SK-N-SH (cell line): ENCODE data around the gene UCK2. TPM values are rescaled to one million over a fixed set of nuclear protein-coding genes. Genes with fewer than 3 reads are reported as not detected.

Experiments used
- CTCF ChIA-PET: fragments of 300-600, 350-600 bp; formaldehyde crosslinking; extraction: SDS; loops from one replicate; lab custom pipeline; 2021; lab: Yijun Ruan, JAX
- POLR2A ChIA-PET: fragments of 350-600 bp; sonication (Branson Sonifier 250); formaldehyde crosslinking; extraction: SDS; loops from one replicate; lab custom pipeline; 2020; ENCODE audit warnings: antibody characterized with exemption, inconsistent platforms; lab: Yijun Ruan, JAX
- DNase-seq: peaks from one replicate; pipeline ENCODE4 v3.0.0; 2012
- H2AFZ ChIP-seq: fragments of 200-600 bp; sonication (generic); 2 replicates; pipeline ENCODE4 v1.8.1; 2016; ENCODE audit warnings: antibody characterized with exemption, mild to moderate bottlenecking, low read depth
- H3F3A ChIP-seq: fragments of 200-600 bp; sonication (generic); replicated peaks from 2 replicates; pipeline ENCODE3; 2016; ENCODE audit warnings: antibody characterized with exemption, mild to moderate bottlenecking; ENCODE audit not compliant: insufficient read depth
- H3K27ac ChIP-seq, 2 experiments: fragments of 200-500 bp in 1 of 2; fragments of 200-600 bp in 1 of 2; sonication (Bioruptor generic) in 1 of 2; sonication (generic), shearing (Covaris generic) in 1 of 2; 2 replicates each; pipeline versions ENCODE4 v1.5.1 to v1.6.1; 2014 to 2016; ENCODE audit warnings: low read depth in 2 of 2, inconsistent platforms in 1 of 2, low read length in 1 of 2, mild to moderate bottlenecking in 1 of 2, mixed read lengths in 1 of 2
- H3K27me3 ChIP-seq: fragments of 200-600 bp; sonication (generic), shearing (Covaris generic); 2 replicates; pipeline ENCODE4 v1.6.1; 2016; ENCODE audit warnings: mixed run types; ENCODE audit not compliant: insufficient read depth
- H3K36me3 ChIP-seq, 2 experiments: fragments of 200-500 bp in 1 of 2; fragments of 200-600 bp in 1 of 2; sonication (Bioruptor generic) in 1 of 2; sonication (generic) in 1 of 2; replicated peaks in 1 of 2; 2 replicates each; pipeline versions ENCODE3 to v1.5.1; 2014 to 2016; ENCODE audit warnings: low read length in 1 of 2, mild to moderate bottlenecking in 1 of 2; ENCODE audit not compliant: insufficient read depth in 2 of 2, control insufficient read depth in 1 of 2
- H3K4me1 ChIP-seq, 2 experiments: fragments of 200-500 bp in 1 of 2; fragments of 200-600 bp in 1 of 2; sonication (Bioruptor generic) in 1 of 2; sonication (generic), shearing (Covaris generic) in 1 of 2; 2 replicates each; pipeline versions ENCODE4 v1.5.1 to v1.6.1; 2014 to 2016; ENCODE audit warnings: low read depth in 1 of 2, low read length in 1 of 2, mixed run types in 1 of 2; ENCODE audit not compliant: insufficient read depth in 2 of 2, control insufficient read depth in 1 of 2
- H3K4me2 ChIP-seq: fragments of 200-600 bp; sonication (generic), shearing (Covaris generic); 2 replicates; pipeline ENCODE4 v1.6.1; 2017; ENCODE audit warnings: mixed run types
- H3K4me3 ChIP-seq, 2 experiments: fragments of 200-500 bp in 1 of 2; fragments of 200-600 bp in 1 of 2; sonication (Bioruptor generic) in 1 of 2; sonication (generic), shearing (Covaris generic) in 1 of 2; 2 replicates each; pipeline versions ENCODE4 v1.5.1 to v1.8.1; 2014 to 2016; ENCODE audit warnings: low read depth in 2 of 2, inconsistent platforms in 1 of 2, low read length in 1 of 2, mild to moderate bottlenecking in 1 of 2, mixed read lengths in 1 of 2, moderate library complexity in 1 of 2
- H3K79me2 ChIP-seq: fragments of 200-600 bp; sonication (generic); 2 replicates; pipeline ENCODE4 v1.8.1; 2017; ENCODE audit warnings: mild to moderate bottlenecking; ENCODE audit not compliant: insufficient read depth
- H3K9ac ChIP-seq: fragments of 200-600 bp; sonication (generic); 2 replicates; pipeline ENCODE4 v1.6.1; 2017; ENCODE audit warnings: mixed run types
- H3K9me2 ChIP-seq: fragments of 200-600 bp; sonication (generic); 2 replicates; pipeline ENCODE4 v1.6.1; 2017; ENCODE audit warnings: mixed run types
- H3K9me3 ChIP-seq: fragments of 200-600 bp; sonication (generic); 2 replicates; pipeline ENCODE4 v1.6.1; 2017; ENCODE audit warnings: mixed run types, mild to moderate bottlenecking, moderate library complexity
- H4K20me1 ChIP-seq: fragments of 200-600 bp; sonication (generic); 2 replicates; pipeline ENCODE4 v1.6.1; 2017; ENCODE audit warnings: mild to moderate bottlenecking, mixed run types; ENCODE audit not compliant: insufficient read depth
- CHD2 ChIP-seq: fragments of 150-350 bp; IDR thresholded peaks from 2 replicates; pipeline ENCODE4 v1.6.1; 2018; ENCODE audit warnings: low read length; ENCODE audit not compliant: partially characterized antibody
- ELF1 ChIP-seq: IDR thresholded peaks from 2 replicates; pipeline ENCODE4 v1.4.0; 2012
- EZH2phosphoT487 ChIP-seq: fragments of 200-600 bp; sonication (generic); IDR thresholded peaks from 2 replicates; pipeline ENCODE4 v1.6.1; 2017; ENCODE audit warnings: low read depth, mixed run types, mild to moderate bottlenecking, antibody characterized with exemption, moderate library complexity, borderline replicate concordance
- FOSL2 ChIP-seq: IDR thresholded peaks from 2 replicates; pipeline ENCODE4 v1.4.0; 2012; ENCODE audit warnings: low read depth, mild to moderate bottlenecking, moderate library complexity, borderline replicate concordance
- FOXJ3 ChIP-seq: sonication (generic); formaldehyde crosslinking; IDR thresholded peaks from 2 replicates; pipeline ENCODE4 v1.5.1; 2020; ENCODE audit warnings: mild to moderate bottlenecking, missing genetic modification reagents
- GABPA ChIP-seq: IDR thresholded peaks from 2 replicates; pipeline ENCODE4 v1.4.0; 2012; ENCODE audit warnings: low read depth, mild to moderate bottlenecking
- JUND ChIP-seq: IDR thresholded peaks from 2 replicates; pipeline ENCODE4 v1.4.0; 2012
- MXI1 ChIP-seq: IDR thresholded peaks from 2 replicates; pipeline ENCODE4 v1.6.1; 2012; ENCODE audit warnings: mild to moderate bottlenecking, low read depth, low read length, improper control_type of control experiment
- POLR2AphosphoS5 ChIP-seq: IDR thresholded peaks from 2 replicates; pipeline ENCODE4 v1.6.1; 2012; ENCODE audit warnings: low read depth, low read length
- RAD21 ChIP-seq: IDR thresholded peaks from 2 replicates; pipeline ENCODE4 v1.6.1; 2012; ENCODE audit warnings: mild to moderate bottlenecking, low read length
- RCOR1 ChIP-seq: fragments of 150-350 bp; IDR thresholded peaks from 2 replicates; pipeline ENCODE4 v1.6.1; 2017; ENCODE audit warnings: antibody characterized with exemption, low read length
- REST ChIP-seq: IDR thresholded peaks from 2 replicates; pipeline ENCODE4 v1.6.1; 2012; ENCODE audit warnings: mild to moderate bottlenecking, low read depth, low read length, moderate library complexity
- RXRA ChIP-seq: IDR thresholded peaks from 2 replicates; pipeline ENCODE4 v1.4.0; 2012; ENCODE audit warnings: low read depth, mild to moderate bottlenecking, borderline replicate concordance
- SIN3A ChIP-seq: IDR thresholded peaks from 2 replicates; pipeline ENCODE4 v1.6.1; 2012; ENCODE audit warnings: low read depth, mild to moderate bottlenecking, low read length, moderate library complexity, borderline replicate concordance
- TAF1 ChIP-seq: IDR thresholded peaks from 2 replicates; pipeline ENCODE4 v1.6.1; 2012; ENCODE audit warnings: low read depth, mild to moderate bottlenecking, low read length, moderate library complexity, borderline replicate concordance
- TCF12 ChIP-seq: IDR thresholded peaks from 2 replicates; pipeline ENCODE4 v1.4.0; 2012
- TEAD4 ChIP-seq: IDR thresholded peaks from 2 replicates; pipeline ENCODE4 v1.4.0; 2012; ENCODE audit warnings: mild to moderate bottlenecking, borderline replicate concordance; ENCODE audit not compliant: insufficient read depth
- USF2 ChIP-seq: fragments of 150-350 bp; IDR thresholded peaks from 2 replicates; pipeline ENCODE4 v1.6.1; 2017; ENCODE audit warnings: antibody characterized with exemption, low read length, low read depth, borderline replicate concordance
- WGBS: methylation state at CpG from one replicate; pipeline ENCODE4 v1.1.6; 2017; ENCODE audit warnings: low lambda C conversion rate; 5-methylcytosine and 5-hydroxymethylcytosine counted together
- polyA plus RNA-seq, 3 experiments: library from polyadenylated mRNA; depleted of rRNA; stranded (reverse); fragments of >200 nt; gene quantifications; 2 replicates each; pipeline ENCODE4 v1.2.3, GENCODE V29; 2012
- TF ChIP-seq, protein P1 (sequence below): fragments of 200-600 bp; sonication (generic); IDR thresholded peaks from 2 replicates; pipeline ENCODE4 v1.6.1; 2017; ENCODE audit warnings: antibody characterized with exemption, mild to moderate bottlenecking, moderate library complexity

UCK2 gene
- polyA plus RNA-seq, 1 of the 3 experiments (the other 2 are of a cell fraction) = 53.7 TPM

GRCh38 chr1:165925498-165926079 is 98.2 kb downstream of the UCK2 start:
- H3K9me2 ChIP-seq = no peaks in the 10 kb centered on the region
- H3K9me3 ChIP-seq = no peaks in the 10 kb centered on the region
- no peak overlapping the region for H3K4me2 ChIP-seq
- TF ChIP-seq EZH2phosphoT487 (no peak), SIN3A (no peak), RXRA (no peak), ELF1 (no peak), FOSL2 (no peak), RCOR1 (no peak), TAF1 (no peak), USF2 (no peak), POLR2AphosphoS5 (no peak), FOXJ3 (no peak), CHD2 (no peak), RAD21 (no peak), REST (no peak), MXI1 (no peak), JUND (no peak), TEAD4 (no peak), GABPA (no peak), TCF12 (no peak)
- TF ChIP-seq, protein P1, sequence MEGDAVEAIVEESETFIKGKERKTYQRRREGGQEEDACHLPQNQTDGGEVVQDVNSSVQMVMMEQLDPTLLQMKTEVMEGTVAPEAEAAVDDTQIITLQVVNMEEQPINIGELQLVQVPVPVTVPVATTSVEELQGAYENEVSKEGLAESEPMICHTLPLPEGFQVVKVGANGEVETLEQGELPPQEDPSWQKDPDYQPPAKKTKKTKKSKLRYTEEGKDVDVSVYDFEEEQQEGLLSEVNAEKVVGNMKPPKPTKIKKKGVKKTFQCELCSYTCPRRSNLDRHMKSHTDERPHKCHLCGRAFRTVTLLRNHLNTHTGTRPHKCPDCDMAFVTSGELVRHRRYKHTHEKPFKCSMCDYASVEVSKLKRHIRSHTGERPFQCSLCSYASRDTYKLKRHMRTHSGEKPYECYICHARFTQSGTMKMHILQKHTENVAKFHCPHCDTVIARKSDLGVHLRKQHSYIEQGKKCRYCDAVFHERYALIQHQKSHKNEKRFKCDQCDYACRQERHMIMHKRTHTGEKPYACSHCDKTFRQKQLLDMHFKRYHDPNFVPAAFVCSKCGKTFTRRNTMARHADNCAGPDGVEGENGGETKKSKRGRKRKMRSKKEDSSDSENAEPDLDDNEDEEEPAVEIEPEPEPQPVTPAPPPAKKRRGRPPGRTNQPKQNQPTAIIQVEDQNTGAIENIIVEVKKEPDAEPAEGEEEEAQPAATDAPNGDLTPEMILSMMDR = no peak
- TF ChIP-seq, all 33 proteins: peak for 0
- WGBS = 60% methylated on average over 7 of the region's 7 CpGs
- H2AFZ ChIP-seq = no peak overlapping the region
- ChIA-PET CTCF (interaction anchor here (0.9 to 9.0 kb wide), 34 partner anchors 9 to 563 kb away, joined by 3 to 91 read pairs (median 5); partner anchors contain the start of gene FAM78B), POLR2A (no interaction called here)
- H3K4me1 ChIP-seq = no peaks in the 10 kb centered on the region
- no peaks in the 10 kb centered on the region for H4K20me1 ChIP-seq
- H3K9ac ChIP-seq = no peak overlapping the region
- H3F3A ChIP-seq = no peaks in the 10 kb centered on the region
- no peak overlapping the region for H3K4me3 ChIP-seq
- H3K79me2 ChIP-seq = no peaks in the 10 kb centered on the region
- no peaks in the 10 kb centered on the region for H3K36me3 ChIP-seq
- no peak for DNase-seq
- H3K27me3 ChIP-seq = no peaks in the 10 kb centered on the region
- no peak overlapping the region for H3K27ac ChIP-seq
